GM03348 (cell line): ENCODE results near the gene MBTPS1.
"Not testable (repeated sequence)": the region's sequence is repeated elsewhere in the genome, so short reads cannot be mapped to it uniquely, and the experiment has no call there.

Experiments
- DNase-seq: peaks from one replicate; pipeline ENCODE4 v3.0.0; 2012; ENCODE audit warnings: low spot score

MBTPS1 gene

GRCh38 chr16:84137287-84137686, 20.5 kb upstream of the MBTPS1 start:
- no peak for DNase-seq

GRCh38 chr16:84136331-84137125, 19.8 kb upstream of the MBTPS1 start:
- DNase-seq = no peak

- no peak for DNase-seq
Measured at GRCh38 chr16:84132527-84133285, 16.0 kb upstream of the MBTPS1 start.

GRCh38 chr16:84131117-84131516, 14.4 kb upstream of the MBTPS1 start:
- DNase-seq = no peak

- no peak for DNase-seq
Measured at GRCh38 chr16:84124257-84125073, 7.7 kb upstream of the MBTPS1 start.

GRCh38 chr16:84121007-84121406, 4.3 kb upstream of the MBTPS1 start:
- DNase-seq = no peak

- no peak for DNase-seq
Measured at GRCh38 chr16:84120023-84120422, 3.3 kb upstream of the MBTPS1 start.

- no peak for DNase-seq
Measured at GRCh38 chr16:84119368-84119767, 2.6 kb upstream of the MBTPS1 start.

GRCh38 chr16:84118315-84118714, 1.6 kb upstream of the MBTPS1 start:
- DNase-seq = not testable (repeated sequence)

GRCh38 chr16:84117494-84117843, 727 bp upstream of the MBTPS1 start:
- DNase-seq = no peak

GRCh38 chr16:84115919-84116719, 623 bp downstream of the MBTPS1 start:
- no peak for DNase-seq

GRCh38 chr16:84111949-84112348, 4.8 kb downstream of the MBTPS1 start:
- DNase-seq = not testable (repeated sequence)

GRCh38 chr16:84111525-84111924, 5.2 kb downstream of the MBTPS1 start:
- no peak for DNase-seq

- DNase-seq = no peak
Measured at GRCh38 chr16:84110527-84110926, 6.2 kb downstream of the MBTPS1 start.

- no peak for DNase-seq
Measured at GRCh38 chr16:84109598-84110335, 7.0 kb downstream of the MBTPS1 start.

GRCh38 chr16:84107921-84108320, 8.8 kb downstream of the MBTPS1 start:
- DNase-seq = no peak

GRCh38 chr16:84105948-84106740, 10.6 kb downstream of the MBTPS1 start:
- DNase-seq = no peak

GRCh38 chr16:84105301-84105815, 11.4 kb downstream of the MBTPS1 start:
- no peak for DNase-seq

GRCh38 chr16:84104231-84104630, 12.5 kb downstream of the MBTPS1 start:
- no peak for DNase-seq

GRCh38 chr16:84103678-84104077, 13.1 kb downstream of the MBTPS1 start:
- peak; percentile 32 for DNase-seq
